K562 (cell line): Measurements from ENCODE around the gene PDE12. TPM values are rescaled to one million over a fixed set of nuclear protein-coding genes. Genes with fewer than 3 reads are reported as not detected.

ENCODE experiments used
- CBFA2T2 ChIP-seq: fragments of 450-650 bp; conservative IDR thresholded peaks from 2 replicates; pipeline ENCODE4 v1.6.1; 2017; ENCODE audit warnings: mild to moderate bottlenecking
- ETV1 ChIP-seq: fragments of 450-650 bp; conservative IDR thresholded peaks from 2 replicates; pipeline ENCODE4 v1.6.1; 2016; ENCODE audit warnings: missing genetic modification characterization, control low read depth, low read depth, missing compliant biosample characterization
- MLLT1 ChIP-seq, 2 experiments: fragments of 450-650 bp; IDR thresholded peaks; 2 replicates each; pipeline ENCODE4 v1.6.1; 2016
- OTX1 ChIP-seq: fragments of 450-650 bp; formaldehyde crosslinking; IDR thresholded peaks from 2 replicates; pipeline ENCODE4 v1.4.0; 2022; ENCODE audit warnings: mild to moderate bottlenecking
- RB1 ChIP-seq: fragments of 450-650 bp; IDR thresholded peaks from 2 replicates; pipeline ENCODE4 v1.6.1; 2017; ENCODE audit warnings: low read depth, mild to moderate bottlenecking
- SRSF3 ChIP-seq: fragments of 200-400 bp; formaldehyde crosslinking; IDR thresholded peaks from 2 replicates; pipeline ENCODE4 v1.6.1; 2016; ENCODE audit warnings: mild to moderate bottlenecking, low read length, moderate library complexity; ENCODE audit not compliant: insufficient read depth
- VEZF1 ChIP-seq: fragments of 200-800 bp; sonication (Bioruptor generic); IDR thresholded peaks from 2 replicates; pipeline ENCODE4 v1.6.1; 2017; ENCODE audit warnings: missing genetic modification characterization, missing compliant biosample characterization
- polyA plus RNA-seq, 8 experiments: library from polyadenylated mRNA; depleted of rRNA in 4 of 8; stranded (reverse) in 5 of 8; unstranded in 3 of 8; fragments of >200 nt; fragmentation: Nextera tagmentation in 2 of 8; fragmentation: Illumina TruSeq in 1 of 8; extraction: Ambion mirVana in 2 of 8; extraction: Trizol in 1 of 8; gene quantifications; 2 replicates each; pipeline versions ENCODE4 v1.2.1 to v1.2.3, GENCODE V29; 2011 to 2014; ENCODE audit warnings: inconsistent platforms in 1 of 8, missing spikeins in 1 of 8
- total RNA-seq, 7 experiments: library from RNA; depleted of rRNA in 6 of 7; stranded (reverse); fragments of >200 nt in 6 of 7; fragmentation: Illumina TruSeq in 2 of 7; extraction: Trizol in 2 of 7; gene quantifications; 2 replicates each; pipeline versions ENCODE4 v1.2.1 to v1.2.3, GENCODE V29; 2011 to 2021; ENCODE audit warnings: low replicate concordance in 1 of 7

The PDE12 gene
- total and polyA plus RNA-seq, 9 of the 15 experiments (the other 6 are each of a cell fraction or from before 2014, with no cell fraction given) = 2.1 to 20.5 (median 10.0) TPM

GRCh38 chr3:57596495-57597126 is 40.5 kb downstream of the PDE12 start (continued):
- TF ChIP-seq VEZF1 (CRISPR knock-in tag) (0 out of 2 replicates have a peak, but pooled peaks have one; percentile 6), RB1 (peak; percentile 51; the same call in 1 of the 2 replicates), SRSF3 (peak; percentile 43; the same call in 1 of the 2 replicates), CBFA2T2 (no peak), ETV1 (tag) (0 out of 2 replicates have a peak, but pooled peaks have one; percentile 24), MLLT1 (IDR thresholded peaks at IDR 0.05) (peak in 1 of 2 experiments; percentile 36; a peak in 1 of 4 replicates), OTX1 (no peak)
